PC-3 (cell line): Measurements from ENCODE around the gene GRIN3A.

Source experiments
- EZH2 ChIP-seq: fragments of 300-600 bp; sonication (generic); IDR thresholded peaks from one replicate; pipeline ENCODE4 v1.6.1; 2017; ENCODE audit warnings: antibody characterized with exemption, mild to moderate bottlenecking, low read length; ENCODE audit not compliant: unreplicated experiment
- EZH2phosphoT487 ChIP-seq: fragments of 300-600 bp; sonication (generic); IDR thresholded peaks from 2 replicates; pipeline ENCODE4 v1.6.1; 2018; ENCODE audit warnings: mild to moderate bottlenecking, antibody characterized with exemption, low read length, borderline replicate concordance
- TF ChIP-seq, protein P1 (sequence below): fragments of 300-600 bp; sonication (generic); conservative IDR thresholded peaks from 2 replicates; pipeline ENCODE4 v1.5.1; 2017; ENCODE audit warnings: antibody characterized with exemption, low read depth, mild to moderate bottlenecking, low read length

DNA sequence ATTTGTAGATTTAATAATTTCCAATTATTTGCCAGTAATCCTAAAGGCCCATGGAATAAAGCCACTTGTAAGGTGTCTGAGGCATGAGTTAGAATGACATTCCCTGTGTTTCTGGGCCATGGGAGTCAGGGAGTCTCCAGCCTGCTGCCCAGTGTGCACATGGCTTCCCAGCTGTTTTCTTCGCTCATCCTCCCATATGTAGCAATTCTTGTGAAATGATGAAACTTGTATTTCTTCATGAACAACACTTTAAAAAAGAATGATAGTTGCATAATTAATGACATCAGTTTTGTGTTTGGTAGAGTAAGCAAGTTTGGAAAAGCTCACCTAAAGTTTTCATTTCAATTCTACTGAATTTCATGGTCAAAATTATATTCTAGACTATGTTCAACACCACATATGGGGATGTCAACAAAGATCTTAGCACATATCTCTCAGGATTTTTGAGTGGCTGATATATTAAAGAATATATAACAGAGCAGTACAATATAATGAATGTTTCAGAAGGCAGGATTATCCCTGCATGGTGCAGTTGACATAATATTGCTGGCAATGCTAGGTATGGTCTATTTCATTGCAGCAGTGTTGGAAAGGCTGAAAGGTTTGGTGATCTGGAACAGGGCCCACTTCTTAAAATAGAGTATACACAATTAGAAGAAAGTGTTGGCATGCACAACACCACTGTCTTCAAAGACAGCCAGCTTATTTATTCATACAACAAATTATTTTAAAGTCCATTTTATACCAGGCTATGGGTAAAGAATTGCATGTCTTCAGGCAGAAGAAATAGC is 44.7 kb downstream of the GRIN3A start:
- TF ChIP-seq, protein P1, sequence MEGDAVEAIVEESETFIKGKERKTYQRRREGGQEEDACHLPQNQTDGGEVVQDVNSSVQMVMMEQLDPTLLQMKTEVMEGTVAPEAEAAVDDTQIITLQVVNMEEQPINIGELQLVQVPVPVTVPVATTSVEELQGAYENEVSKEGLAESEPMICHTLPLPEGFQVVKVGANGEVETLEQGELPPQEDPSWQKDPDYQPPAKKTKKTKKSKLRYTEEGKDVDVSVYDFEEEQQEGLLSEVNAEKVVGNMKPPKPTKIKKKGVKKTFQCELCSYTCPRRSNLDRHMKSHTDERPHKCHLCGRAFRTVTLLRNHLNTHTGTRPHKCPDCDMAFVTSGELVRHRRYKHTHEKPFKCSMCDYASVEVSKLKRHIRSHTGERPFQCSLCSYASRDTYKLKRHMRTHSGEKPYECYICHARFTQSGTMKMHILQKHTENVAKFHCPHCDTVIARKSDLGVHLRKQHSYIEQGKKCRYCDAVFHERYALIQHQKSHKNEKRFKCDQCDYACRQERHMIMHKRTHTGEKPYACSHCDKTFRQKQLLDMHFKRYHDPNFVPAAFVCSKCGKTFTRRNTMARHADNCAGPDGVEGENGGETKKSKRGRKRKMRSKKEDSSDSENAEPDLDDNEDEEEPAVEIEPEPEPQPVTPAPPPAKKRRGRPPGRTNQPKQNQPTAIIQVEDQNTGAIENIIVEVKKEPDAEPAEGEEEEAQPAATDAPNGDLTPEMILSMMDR, result no peak
- no peak for TF ChIP-seq EZH2
- no peak for TF ChIP-seq EZH2phosphoT487
